ENCODE data around the gene C16orf46.

Gene C16orf46

DNA sequence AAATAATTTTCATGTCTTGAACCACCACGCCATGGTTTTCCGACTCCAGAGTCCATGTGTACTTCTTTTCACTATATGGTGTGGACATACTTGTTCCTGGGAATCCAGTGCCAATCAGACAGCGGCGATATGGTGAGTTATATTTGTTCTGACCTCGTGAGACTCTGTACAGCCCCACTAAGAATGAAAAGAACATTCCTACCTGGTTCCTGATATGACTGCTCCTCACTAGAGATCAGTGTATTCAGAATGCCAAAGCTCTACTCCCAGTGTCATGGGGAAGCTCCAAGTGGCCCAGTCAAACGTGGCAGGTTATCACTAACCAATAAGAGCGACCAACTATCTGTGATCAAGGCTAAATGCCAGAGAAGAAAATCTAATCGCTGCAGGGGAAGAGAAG lies 6.1 kb downstream of the C16orf46 start:
- Histone ChIP-seq H3K9me3 (ENCODE audit: control insufficient read depth, insufficient read depth, low read length) (no peaks in the 10 kb centered on the region), H3K4me1 (ENCODE audit: control insufficient read depth, low read length) (peaks cover 3% of the 10 kb centered on the region), H3K4me3 (ENCODE audit: low read length) (no peak overlapping the region), H3K36me3 (ENCODE audit: control insufficient read depth, low read length) (no peaks in the 10 kb centered on the region), H3F3A (ENCODE audit: control insufficient read depth, insufficient read depth) (no peaks in the 10 kb centered on the region), H3K79me2 (ENCODE audit: control insufficient read depth, low read length) (no peaks in the 10 kb centered on the region), H4K20me1 (ENCODE audit: control insufficient read depth, insufficient read depth, low read depth, low read length) (no peaks in the 10 kb centered on the region), H3K4me2 (ENCODE audit: low read length) (no peak overlapping the region), H3K9me2 (replicated peaks; ENCODE audit: control insufficient read depth, low read length) (no peaks in the 10 kb centered on the region), H3K27me3 (ENCODE audit: control insufficient read depth, low read length) (peaks cover 10% of the 10 kb centered on the region), H3K27ac (ENCODE audit: low read depth, low read length) (no peak overlapping the region)
- no peak for TF ChIP-seq EZH2phosphoT487 (IDR thresholded peaks at IDR 0.05; ENCODE audit: borderline replicate concordance, low read length)
- TF ChIP-seq, protein P1, sequence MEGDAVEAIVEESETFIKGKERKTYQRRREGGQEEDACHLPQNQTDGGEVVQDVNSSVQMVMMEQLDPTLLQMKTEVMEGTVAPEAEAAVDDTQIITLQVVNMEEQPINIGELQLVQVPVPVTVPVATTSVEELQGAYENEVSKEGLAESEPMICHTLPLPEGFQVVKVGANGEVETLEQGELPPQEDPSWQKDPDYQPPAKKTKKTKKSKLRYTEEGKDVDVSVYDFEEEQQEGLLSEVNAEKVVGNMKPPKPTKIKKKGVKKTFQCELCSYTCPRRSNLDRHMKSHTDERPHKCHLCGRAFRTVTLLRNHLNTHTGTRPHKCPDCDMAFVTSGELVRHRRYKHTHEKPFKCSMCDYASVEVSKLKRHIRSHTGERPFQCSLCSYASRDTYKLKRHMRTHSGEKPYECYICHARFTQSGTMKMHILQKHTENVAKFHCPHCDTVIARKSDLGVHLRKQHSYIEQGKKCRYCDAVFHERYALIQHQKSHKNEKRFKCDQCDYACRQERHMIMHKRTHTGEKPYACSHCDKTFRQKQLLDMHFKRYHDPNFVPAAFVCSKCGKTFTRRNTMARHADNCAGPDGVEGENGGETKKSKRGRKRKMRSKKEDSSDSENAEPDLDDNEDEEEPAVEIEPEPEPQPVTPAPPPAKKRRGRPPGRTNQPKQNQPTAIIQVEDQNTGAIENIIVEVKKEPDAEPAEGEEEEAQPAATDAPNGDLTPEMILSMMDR (IDR thresholded peaks at IDR 0.05; ENCODE audit: low read depth, low read length, poor library complexity, severe bottlenecking), result no peak

DNA sequence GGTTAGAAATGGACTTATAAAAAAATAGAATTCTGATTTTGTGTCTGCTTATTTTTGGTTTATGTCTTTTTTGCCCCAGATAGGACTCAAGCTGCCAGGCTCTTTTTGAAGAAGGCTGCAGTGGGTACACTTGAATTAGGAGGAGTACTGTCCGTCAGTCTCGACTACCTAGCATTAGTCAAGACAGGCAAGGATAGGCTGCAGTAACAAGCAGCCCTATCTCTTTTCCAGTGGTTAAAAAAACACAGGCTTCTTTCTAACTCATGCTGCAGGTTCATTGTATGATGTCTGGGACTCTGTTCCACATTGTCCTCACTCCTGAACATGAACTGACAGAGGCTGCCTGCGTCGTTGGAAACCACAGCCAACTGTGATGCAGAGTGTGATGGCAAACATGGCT lies 8.0 kb downstream of the C16orf46 start:
- H3K4me2 ChIP-seq (ENCODE audit: low read length), result no peak overlapping the region
- no peaks in the 10 kb centered on the region for H3F3A ChIP-seq (ENCODE audit: control insufficient read depth, insufficient read depth)
- H4K20me1 ChIP-seq (ENCODE audit: control insufficient read depth, insufficient read depth, low read depth, low read length), result no peaks in the 10 kb centered on the region
- no peaks in the 10 kb centered on the region for H3K4me1 ChIP-seq (ENCODE audit: control insufficient read depth, low read length)
- H3K36me3 ChIP-seq (ENCODE audit: control insufficient read depth, low read length), result no peaks in the 10 kb centered on the region
- no peaks in the 10 kb centered on the region for H3K79me2 ChIP-seq (ENCODE audit: control insufficient read depth, low read length)
- H3K4me3 ChIP-seq (ENCODE audit: low read length), result no peak overlapping the region
- H3K27ac ChIP-seq (ENCODE audit: low read depth, low read length), result no peak overlapping the region
- no peaks in the 10 kb centered on the region for H3K9me3 ChIP-seq (ENCODE audit: control insufficient read depth, insufficient read depth, low read length)
- H3K27me3 ChIP-seq (ENCODE audit: control insufficient read depth, low read length), result peaks cover 7% of the 10 kb centered on the region
- no peaks in the 10 kb centered on the region for H3K9me2 ChIP-seq (replicated peaks; ENCODE audit: control insufficient read depth, low read length)
- TF ChIP-seq, protein P1 (IDR thresholded peaks at IDR 0.05; ENCODE audit: low read depth, low read length, poor library complexity, severe bottlenecking), result no peak
- TF ChIP-seq EZH2phosphoT487 (IDR thresholded peaks at IDR 0.05; ENCODE audit: borderline replicate concordance, low read length), result no peak

DNA sequence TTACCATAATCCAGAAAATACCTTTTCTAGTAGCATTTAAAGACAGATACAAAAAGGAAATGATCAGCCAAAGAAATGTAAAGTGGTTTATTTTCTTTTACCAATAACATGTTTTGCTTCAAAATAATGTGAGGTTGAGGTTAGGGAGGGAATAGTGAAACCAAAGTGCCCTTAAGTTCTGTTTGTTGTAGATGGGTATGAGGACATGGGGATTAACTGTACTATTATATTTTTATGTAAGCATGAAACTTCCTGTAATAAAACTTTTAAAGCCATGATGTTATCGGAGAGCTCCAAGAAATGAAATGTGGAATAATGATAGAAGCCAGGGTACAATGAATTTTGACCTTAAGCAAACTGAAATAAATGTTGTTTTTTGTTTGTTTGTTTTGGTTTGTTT lies 9.9 kb downstream of the C16orf46 start:
- no peaks in the 10 kb centered on the region for H3K9me3 ChIP-seq (ENCODE audit: control insufficient read depth, insufficient read depth, low read length)
- no peak overlapping the region for H3K27ac ChIP-seq (ENCODE audit: low read depth, low read length)
- no peaks in the 10 kb centered on the region for H3K4me1 ChIP-seq (ENCODE audit: control insufficient read depth, low read length)
- no peaks in the 10 kb centered on the region for H3F3A ChIP-seq (ENCODE audit: control insufficient read depth, insufficient read depth)
- H3K79me2 ChIP-seq (ENCODE audit: control insufficient read depth, low read length), result no peaks in the 10 kb centered on the region
- H3K36me3 ChIP-seq (ENCODE audit: control insufficient read depth, low read length), result no peaks in the 10 kb centered on the region
- H4K20me1 ChIP-seq (ENCODE audit: control insufficient read depth, insufficient read depth, low read depth, low read length), result no peaks in the 10 kb centered on the region
- TF ChIP-seq EZH2phosphoT487 (IDR thresholded peaks at IDR 0.05; ENCODE audit: borderline replicate concordance, low read length), result no peak
- no peaks in the 10 kb centered on the region for H3K9me2 ChIP-seq (replicated peaks; ENCODE audit: control insufficient read depth, low read length)
- H3K27me3 ChIP-seq (ENCODE audit: control insufficient read depth, low read length), result peaks cover 7% of the 10 kb centered on the region
- H3K4me3 ChIP-seq (ENCODE audit: low read length), result no peak overlapping the region
- no peak overlapping the region for H3K4me2 ChIP-seq (ENCODE audit: low read length)

DNA sequence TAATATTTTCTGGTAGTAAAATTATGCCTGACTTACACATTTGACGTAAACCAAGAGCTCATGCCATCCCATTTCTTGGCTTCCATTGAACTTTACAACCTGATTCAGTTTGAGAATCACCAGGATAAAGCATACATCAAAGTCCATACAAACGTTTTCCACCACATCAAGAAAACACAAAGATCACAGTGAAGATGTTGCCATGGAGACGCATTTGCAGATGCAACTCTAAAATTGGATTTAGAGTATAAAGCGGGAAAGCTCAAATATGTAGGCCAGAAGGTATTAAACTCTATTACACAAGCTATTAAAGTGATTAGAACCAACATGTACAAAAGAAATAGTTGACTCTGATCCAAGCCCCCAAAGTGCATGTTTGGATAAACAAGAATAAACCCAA lies 10.4 kb downstream of the C16orf46 start:
- no peaks in the 10 kb centered on the region for H4K20me1 ChIP-seq (ENCODE audit: control insufficient read depth, insufficient read depth, low read depth, low read length)
- no peak for TF ChIP-seq EZH2phosphoT487 (IDR thresholded peaks at IDR 0.05; ENCODE audit: borderline replicate concordance, low read length)
- no peak overlapping the region for H3K4me2 ChIP-seq (ENCODE audit: low read length)
- H3K4me1 ChIP-seq (ENCODE audit: control insufficient read depth, low read length), result no peaks in the 10 kb centered on the region
- peaks cover 7% of the 10 kb centered on the region for H3K27me3 ChIP-seq (ENCODE audit: control insufficient read depth, low read length)
- H3K27ac ChIP-seq (ENCODE audit: low read depth, low read length), result no peak overlapping the region
- no peaks in the 10 kb centered on the region for H3K9me3 ChIP-seq (ENCODE audit: control insufficient read depth, insufficient read depth, low read length)
- H3K79me2 ChIP-seq (ENCODE audit: control insufficient read depth, low read length), result no peaks in the 10 kb centered on the region
- H3K36me3 ChIP-seq (ENCODE audit: control insufficient read depth, low read length), result no peaks in the 10 kb centered on the region
- no peaks in the 10 kb centered on the region for H3K9me2 ChIP-seq (replicated peaks; ENCODE audit: control insufficient read depth, low read length)
- no peak overlapping the region for H3K4me3 ChIP-seq (ENCODE audit: low read length)
- no peaks in the 10 kb centered on the region for H3F3A ChIP-seq (ENCODE audit: control insufficient read depth, insufficient read depth)

All from DOHH2 (cell line).